RWPE2 (cell line): ENCODE measurements around the gene MSH4.
"Not testable (repeated sequence)": the region's sequence is repeated elsewhere in the genome, so short reads cannot be mapped to it uniquely, and the experiment has no call there.

Source experiments
- ATAC-seq: fragments of 200-7000 bp; cut with Tn5 transposase; 3 replicates; pipeline ENCODE4 v1.9.1; 2021; ENCODE audit warnings: low read depth
- DNase-seq: peaks from one replicate; pipeline ENCODE4 v3.0.0-alpha.2; 2020; ENCODE audit warnings: low spot score
- H3K27ac ChIP-seq: fragments of 450-650 bp; 2 replicates; pipeline ENCODE4 v1.5.1; 2017; ENCODE audit warnings: mild to moderate bottlenecking; ENCODE audit not compliant: poor library complexity, severe bottlenecking
- H3K27me3 ChIP-seq: fragments of 250-450 bp; sonication (Bioruptor Pico); 2 replicates; pipeline ENCODE4 v1.5.1; 2021; ENCODE audit warnings: mild to moderate bottlenecking, moderate library complexity; ENCODE audit not compliant: insufficient read depth, poor library complexity, severe bottlenecking
- H3K36me3 ChIP-seq: fragments of 250-450 bp; sonication (Bioruptor Pico); 2 replicates; pipeline ENCODE4 v1.5.1; 2020; ENCODE audit warnings: low read depth, mild to moderate bottlenecking, moderate library complexity
- H3K4me1 ChIP-seq: fragments of 250-450 bp; sonication (Bioruptor Pico); 2 replicates; pipeline ENCODE4 v1.5.1; 2021; ENCODE audit warnings: mild to moderate bottlenecking, moderate library complexity; ENCODE audit not compliant: insufficient read depth, poor library complexity, severe bottlenecking
- H3K4me3 ChIP-seq: fragments of 250-450 bp; sonication (Bioruptor Pico); 2 replicates; pipeline ENCODE4 v1.5.1; 2021; ENCODE audit warnings: mild to moderate bottlenecking, moderate library complexity; ENCODE audit not compliant: severe bottlenecking
- H3K9me3 ChIP-seq: fragments of 250-450 bp; sonication (Bioruptor Pico); 2 replicates; pipeline ENCODE4 v1.5.1; 2021; ENCODE audit warnings: mild to moderate bottlenecking, moderate library complexity; ENCODE audit not compliant: severe bottlenecking
- CTCF ChIP-seq: fragments of 450-650 bp; IDR thresholded peaks from one replicate; pipeline ENCODE4 v1.5.1; 2017; ENCODE audit warnings: mild to moderate bottlenecking, moderate library complexity; ENCODE audit not compliant: poor library complexity, severe bottlenecking

MSH4 gene

GRCh38 chr1:75812065-75812464 is 15.4 kb downstream of the MSH4 start:
- no peak for ATAC-seq
- H3K4me3 ChIP-seq, result no peak overlapping the region

GRCh38 chr1:75823596-75823995 is 26.9 kb downstream of the MSH4 start:
- not testable (repeated sequence) for H3K4me3 ChIP-seq, H3K27ac ChIP-seq, ATAC-seq, DNase-seq, H3K36me3 ChIP-seq, H3K4me1 ChIP-seq, H3K9me3 ChIP-seq, H3K27me3 ChIP-seq

More at GRCh38 chr1:75812065-75812464, 15.4 kb downstream of the MSH4 start:
- Histone ChIP-seq H3K4me1 (no peaks in the 10 kb centered on the region), H3K36me3 (no peaks in the 10 kb centered on the region), H3K9me3 (no peaks in the 10 kb centered on the region), H3K27me3 (no peaks in the 10 kb centered on the region), H3K27ac (no peak overlapping the region)
- DNase-seq, result no peak
- no peak for TF ChIP-seq CTCF

GRCh38 chr1:75836528-75837100 is 39.9 kb downstream of the MSH4 start:
- no peaks in the 10 kb centered on the region for H3K4me1 ChIP-seq
- no peak overlapping the region for H3K27ac ChIP-seq
- no peaks in the 10 kb centered on the region for H3K27me3 ChIP-seq
- ATAC-seq (no peak), DNase-seq (no peak)
- no peak for TF ChIP-seq CTCF
- H3K9me3 ChIP-seq, result no peaks in the 10 kb centered on the region
- H3K4me3 ChIP-seq, result no peak overlapping the region
- H3K36me3 ChIP-seq, result no peaks in the 10 kb centered on the region

- ATAC-seq, result no peak
These were observed 41.4 kb downstream of the MSH4 start for GRCh38 chr1:75838079-75838478.

GRCh38 chr1:75841421-75841820 is 44.7 kb downstream of the MSH4 start:
- H3K4me3 ChIP-seq, result no peak overlapping the region
- DNase-seq (no peak), ATAC-seq (no peak)
- H3K4me1 ChIP-seq, result no peaks in the 10 kb centered on the region
- H3K27ac ChIP-seq, result no peak overlapping the region
- H3K9me3 ChIP-seq, result no peaks in the 10 kb centered on the region
- no peak for TF ChIP-seq CTCF
- no peaks in the 10 kb centered on the region for H3K36me3 ChIP-seq
- no peaks in the 10 kb centered on the region for H3K27me3 ChIP-seq

More at GRCh38 chr1:75838079-75838478, 41.4 kb downstream of the MSH4 start:
- Histone ChIP-seq H3K27me3 (no peaks in the 10 kb centered on the region), H3K4me3 (no peak overlapping the region), H3K4me1 (no peaks in the 10 kb centered on the region), H3K9me3 (no peaks in the 10 kb centered on the region), H3K27ac (no peak overlapping the region), H3K36me3 (no peaks in the 10 kb centered on the region)
- TF ChIP-seq CTCF, result no peak
- DNase-seq, result no peak
